Activated CD8-positive, alpha-beta memory T cell treated with anti-CD3 and anti-CD28 coated beads for 4 hours (primary cell): ENCODE measurements around the gene TMPRSS9.

Source experiments
- DNase-seq, 2 donors: peaks; one replicate each; pipeline ENCODE4 v3.0.0-alpha.2; 2020; ENCODE audit warnings: low read depth in 2 of 2

Gene TMPRSS9

GRCh38 chr19:2329501-2329916 lies 30.6 kb upstream of the TMPRSS9 start:
- DNase-seq, result no peak

GRCh38 chr19:2330255-2330631 lies 29.8 kb upstream of the TMPRSS9 start:
- DNase-seq, result no peak

GRCh38 chr19:2330632-2331284 lies 29.3 kb upstream of the TMPRSS9 start:
- no peak for DNase-seq

GRCh38 chr19:2331601-2332246 lies 28.3 kb upstream of the TMPRSS9 start:
- no peak for DNase-seq

GRCh38 chr19:2332341-2333026 lies 27.6 kb upstream of the TMPRSS9 start:
- DNase-seq, result no peak

- no peak for DNase-seq
These were observed 26.8 kb upstream of the TMPRSS9 start for GRCh38 chr19:2333027-2333806.

- no peak for DNase-seq
These were observed 26.3 kb upstream of the TMPRSS9 start for GRCh38 chr19:2333807-2334211.

GRCh38 chr19:2334426-2334825 lies 25.6 kb upstream of the TMPRSS9 start:
- no peak for DNase-seq

- DNase-seq, result no peak
These were observed 24.8 kb upstream of the TMPRSS9 start for GRCh38 chr19:2334986-2335846.

- no peak for DNase-seq
These were observed 24.2 kb upstream of the TMPRSS9 start for GRCh38 chr19:2335848-2336247.

- no peak for DNase-seq
These were observed 23.3 kb upstream of the TMPRSS9 start for GRCh38 chr19:2336528-2337328.

GRCh38 chr19:2337329-2337707 lies 22.7 kb upstream of the TMPRSS9 start:
- no peak for DNase-seq

- DNase-seq, result no peak
These were observed 21.9 kb upstream of the TMPRSS9 start for GRCh38 chr19:2338055-2338615.

GRCh38 chr19:2338751-2339643 lies 21.1 kb upstream of the TMPRSS9 start:
- no peak for DNase-seq

GRCh38 chr19:2339644-2340310 lies 20.3 kb upstream of the TMPRSS9 start:
- DNase-seq, result no peak

GRCh38 chr19:2340496-2341243 lies 19.4 kb upstream of the TMPRSS9 start:
- no peak for DNase-seq

GRCh38 chr19:2341244-2341751 lies 18.8 kb upstream of the TMPRSS9 start:
- DNase-seq, result no peak

GRCh38 chr19:2341982-2342381 lies 18.1 kb upstream of the TMPRSS9 start:
- no peak for DNase-seq
